GM21423 (cell line): ENCODE measurements around the gene ABCA5.

Experiments used
- ATAC-seq: cut with Tn5 transposase; IDR thresholded peaks from one replicate; pipeline ENCODE4 v1.9.1; 2021; ENCODE audit warnings: mild to moderate bottlenecking, moderate library complexity; ENCODE audit not compliant: unreplicated experiment

ABCA5 gene

DNA sequence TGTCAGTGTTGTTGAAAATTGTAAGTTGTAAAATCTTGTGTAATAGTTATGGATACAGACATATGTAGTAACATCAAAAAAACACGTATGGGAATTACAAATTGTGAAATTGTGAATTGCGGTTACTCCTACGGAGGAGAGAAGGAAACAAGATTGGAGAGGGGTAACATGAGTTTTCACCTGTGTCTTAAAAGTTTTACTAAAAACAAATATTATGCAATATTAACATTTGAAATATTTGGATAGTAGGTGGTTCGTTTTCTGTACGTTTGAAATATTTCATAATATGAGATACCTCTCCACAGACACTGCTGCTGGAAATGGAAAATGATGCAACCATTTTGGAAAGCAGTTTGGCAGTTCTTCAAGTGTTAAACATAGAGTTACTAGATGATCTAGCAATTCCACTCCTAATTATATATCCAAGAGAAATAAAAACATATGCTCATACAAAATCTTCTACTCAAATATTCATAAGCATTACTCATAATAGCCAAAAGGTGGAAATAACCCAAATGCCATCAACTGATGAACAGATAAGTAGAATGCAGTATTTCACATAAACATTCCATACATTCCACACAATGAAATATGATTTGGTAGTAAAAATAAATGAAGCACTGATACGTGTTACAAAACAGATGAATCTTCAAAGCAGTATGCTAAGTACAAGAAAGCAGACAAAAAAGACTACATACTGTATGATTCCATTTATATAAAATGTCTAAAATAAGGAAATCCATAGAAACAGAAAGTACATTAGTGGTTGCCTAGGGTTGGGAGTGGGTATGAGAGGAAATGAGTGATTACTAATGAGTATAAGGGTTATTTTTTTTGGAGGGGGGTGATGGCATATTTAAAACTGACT lies 57.6 kb downstream of the ABCA5 start:
- no peak for ATAC-seq

DNA sequence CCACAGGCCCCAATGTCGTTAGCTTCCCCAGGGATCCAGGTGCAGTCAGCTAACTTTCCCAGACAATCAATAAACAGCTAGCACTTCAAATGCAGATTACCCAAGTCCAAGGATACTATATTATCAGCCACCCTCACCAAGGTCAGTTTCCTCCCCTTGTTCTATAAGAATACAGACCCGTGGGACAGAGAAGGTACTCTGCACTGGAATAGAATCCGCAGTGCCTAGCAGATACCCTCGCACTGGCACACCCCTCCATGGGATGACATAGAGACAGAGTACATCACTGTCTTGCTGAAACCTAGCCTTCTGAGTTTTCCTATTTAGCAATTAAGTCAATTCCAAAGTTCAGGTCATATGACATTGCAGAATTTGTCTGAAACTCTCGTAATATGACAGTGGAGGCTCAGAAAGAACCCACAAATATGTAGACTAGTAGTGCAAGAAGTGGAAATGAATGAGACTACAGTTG lies 58.4 kb downstream of the ABCA5 start:
- ATAC-seq: no peak

GRCh38 chr17:69267219-69267618 lies 59.7 kb downstream of the ABCA5 start:
- ATAC-seq: no peak

DNA sequence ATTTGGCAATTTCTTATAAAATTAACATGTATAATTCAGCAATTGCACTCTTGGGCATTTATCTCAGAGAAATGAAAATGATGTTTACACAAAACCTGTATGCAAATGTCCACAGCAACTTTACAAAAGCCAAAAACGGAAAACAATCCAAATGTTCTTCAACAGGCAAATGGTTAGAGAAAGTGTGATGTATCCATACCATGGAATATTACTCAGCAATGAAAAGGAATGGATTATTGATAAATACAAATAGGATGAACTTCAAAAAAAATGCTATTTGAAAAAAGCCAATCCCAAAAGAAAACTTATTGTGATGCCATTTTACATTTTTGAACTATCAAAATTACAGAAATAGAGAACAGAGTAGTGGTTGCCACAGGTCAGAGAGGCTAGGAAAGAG lies 61.1 kb downstream of the ABCA5 start:
- no peak for ATAC-seq

- ATAC-seq: no peak
These were observed 72.7 kb downstream of the ABCA5 start for GRCh38 chr17:69254187-69254586.

GRCh38 chr17:69250641-69251040 lies 76.3 kb downstream of the ABCA5 start:
- no peak for ATAC-seq

- peak; percentile 60 for ATAC-seq
These were observed 80.1 kb downstream of the ABCA5 start for GRCh38 chr17:69246726-69247375.

DNA sequence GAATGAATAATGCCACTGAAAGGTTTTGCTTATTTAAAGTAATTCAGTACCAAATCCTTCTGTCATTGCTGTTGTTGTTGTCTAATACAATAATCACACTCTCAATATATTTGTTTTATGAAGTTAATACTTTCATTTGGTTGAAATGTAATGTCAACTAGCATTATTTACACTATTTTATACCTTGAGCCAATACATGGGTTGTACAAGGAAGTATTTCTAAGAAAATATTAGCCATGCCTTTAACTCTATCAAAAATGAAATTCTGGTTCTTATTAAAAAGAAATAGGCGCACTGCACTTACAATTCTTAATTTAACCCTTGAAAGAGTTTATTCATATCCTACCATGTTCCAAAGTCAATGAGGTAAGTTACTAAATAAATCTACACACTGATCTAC lies 80.7 kb downstream of the ABCA5 start:
- no peak for ATAC-seq

GRCh38 chr17:69245617-69246016 lies 81.3 kb downstream of the ABCA5 start:
- ATAC-seq: no peak

GRCh38 chr17:69239611-69240600 lies 87.0 kb downstream of the ABCA5 start:
- ATAC-seq: no peak

GRCh38 chr17:69236946-69237345 lies 90.0 kb downstream of the ABCA5 start:
- no peak for ATAC-seq

- ATAC-seq: no peak
These were observed 90.5 kb downstream of the ABCA5 start for GRCh38 chr17:69236464-69236863.

- peak; percentile 93 for ATAC-seq
These were observed 91.4 kb downstream of the ABCA5 start for GRCh38 chr17:69235338-69236058.

DNA sequence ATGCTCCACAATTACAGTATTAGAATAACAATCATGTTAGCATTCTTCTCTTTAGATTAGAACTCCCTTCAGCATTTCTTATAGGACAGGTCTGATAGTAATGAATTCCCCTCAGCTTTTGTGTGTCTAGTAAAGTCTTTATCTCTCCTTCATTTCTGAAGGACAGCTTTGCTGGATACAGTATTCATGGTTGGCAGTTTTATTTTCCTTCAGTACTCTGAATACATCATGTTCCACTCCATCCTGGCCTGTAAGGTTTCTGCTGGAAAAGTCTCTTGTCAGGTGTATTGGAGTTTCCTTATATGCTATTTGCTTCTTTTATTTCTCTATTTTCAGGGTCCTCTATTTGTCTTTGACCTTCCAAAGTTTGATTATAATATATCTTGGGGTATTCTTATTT lies 94.3 kb downstream of the ABCA5 start:
- no peak for ATAC-seq

- ATAC-seq: no peak
These were observed 95.4 kb downstream of the ABCA5 start for GRCh38 chr17:69231521-69231920.

- no peak for ATAC-seq
These were observed 96.0 kb downstream of the ABCA5 start for GRCh38 chr17:69230939-69231338.

DNA sequence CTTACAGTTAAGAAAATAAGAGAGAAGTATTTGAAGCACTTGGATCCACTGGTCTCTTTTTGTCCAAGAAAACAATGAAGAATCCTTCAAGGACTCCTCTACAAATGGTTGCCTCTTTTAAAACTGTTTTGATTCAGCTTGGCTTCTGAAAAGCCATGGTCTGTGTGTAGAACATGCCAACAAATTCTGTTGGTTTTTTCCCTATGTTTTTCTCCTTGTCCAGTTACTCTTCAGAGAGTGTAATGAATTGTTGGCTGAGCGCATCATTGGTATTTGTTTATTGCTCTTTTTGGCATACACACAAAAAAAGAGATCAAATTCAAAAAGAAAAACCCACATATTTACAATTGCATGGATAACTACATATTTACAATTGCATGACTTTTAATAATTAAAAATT lies 98.4 kb downstream of the ABCA5 start, which contains the start of gene ABCA10:
Gene ABCA10 (minus strand): TSS at position 249 of the 400 bp plus-strand sequence. CDS start 3,466 bp downstream, outside the sequence.
- no peak for ATAC-seq

DNA sequence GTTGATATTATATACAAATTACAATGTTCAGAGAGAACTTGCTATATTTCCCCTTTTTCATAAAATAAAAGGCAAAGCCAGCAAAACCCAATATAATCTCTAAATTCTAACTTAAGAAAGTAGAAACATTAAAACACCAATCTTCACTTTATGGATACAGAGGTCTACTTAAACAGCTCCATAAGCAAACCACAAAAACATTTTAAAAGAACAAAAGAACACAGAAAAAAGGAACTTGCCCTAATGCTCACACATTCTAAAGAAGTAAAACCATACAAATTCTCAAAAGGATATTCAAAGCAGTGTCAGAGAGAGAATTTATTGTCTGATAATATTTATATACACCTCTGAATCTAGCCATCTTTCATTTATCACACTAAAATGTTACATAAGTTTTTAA lies 98.9 kb downstream of the ABCA5 start:
- no peak for ATAC-seq

DNA sequence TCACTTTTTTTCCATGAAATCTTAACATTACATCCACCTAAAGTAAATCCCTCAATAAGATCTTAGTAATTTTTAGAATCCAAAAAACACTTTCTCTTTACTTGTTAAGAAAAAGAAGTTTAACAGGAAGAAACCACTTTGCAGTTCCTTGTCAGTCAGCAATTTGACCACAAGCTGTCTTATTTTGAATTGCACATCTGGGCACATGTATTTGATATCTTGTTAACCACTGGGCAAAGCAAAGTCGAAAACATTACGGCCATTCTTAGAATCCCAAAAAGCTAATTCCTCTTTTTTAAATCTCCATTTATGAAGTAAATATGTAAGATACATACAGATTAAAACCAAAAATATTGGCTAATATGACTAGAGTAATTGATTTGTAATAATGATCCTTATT lies 99.4 kb downstream of the ABCA5 start:
- no peak for ATAC-seq

GRCh38 chr17:69223809-69224208 lies 103.1 kb downstream of the ABCA5 start:
- peak; percentile 89 for ATAC-seq
